Upper lobe of right lung (tissue), 1 donor: Measurements from ENCODE around the gene RITA1. TPM values are rescaled to one million over a fixed set of nuclear protein-coding genes. Genes with fewer than 3 reads are reported as not detected.

Source experiments
- ATAC-seq: fragments of 200-7000 bp; cut with Tn5 transposase; one replicate; pipeline ENCODE4 v1.9.1; 2020; ENCODE audit warnings: mild to moderate bottlenecking, moderate library complexity
- DNase-seq: peaks from one replicate; pipeline ENCODE4 v3.0.0-alpha.2; 2020
- H3K27ac ChIP-seq: fragments of 200-600 bp; one replicate; pipeline ENCODE4 v1.8.0; 2022
- H3K27me3 ChIP-seq: fragments of 200-600 bp; one replicate; pipeline ENCODE4 v1.8.0; 2022; ENCODE audit warnings: mild to moderate bottlenecking
- H3K36me3 ChIP-seq: fragments of 200-600 bp; one replicate; pipeline ENCODE4 v1.8.0; 2022
- H3K4me1 ChIP-seq: fragments of 200-600 bp; one replicate; pipeline ENCODE4 v1.8.0; 2022
- H3K4me3 ChIP-seq: fragments of 200-600 bp; one replicate; pipeline ENCODE4 v1.8.0; 2022; ENCODE audit warnings: mild to moderate bottlenecking
- H3K9me3 ChIP-seq: fragments of 200-600 bp; one replicate; pipeline ENCODE4 v1.8.0; 2022
- CTCF ChIP-seq: fragments of 200-600 bp; IDR thresholded peaks from one replicate; pipeline ENCODE4 v1.8.0; 2022; ENCODE audit warnings: antibody characterized with exemption
- intact Hi-C: fragments of 100-400 bp; cut with DNase I; formaldehyde crosslinking; loops from one replicate; pipeline ENCODE4 v1.11.0; 2022
- total RNA-seq: library from RNA; stranded (reverse); fragmentation: NEBNext Ultra II Directional; extraction: Animal tissue kit (Norgen Biotek cat#: 25700); gene quantifications from one replicate; pipeline ENCODE4 v1.2.1, GENCODE V29; 2021
- donor health status: DM: no; HTN: yes; CAD: no; lungs with severe emphysema.

RITA1 gene
- total RNA-seq, 1 donor from 2014 or later = 16.4 TPM

- Histone ChIP-seq H3K36me3 (peaks cover 49% of the 10 kb centered on the region), H3K4me3 (no peak overlapping the region), H3K27me3 (peaks cover 35% of the 10 kb centered on the region), H3K27ac (no peak overlapping the region), H3K4me1 (peaks cover 11% of the 10 kb centered on the region), H3K9me3 (no peaks in the 10 kb centered on the region)
- TF ChIP-seq CTCF = no peak
- intact Hi-C loops = no loop called here
- DNase-seq (no peak), ATAC-seq (no peak)
These were observed 28.2 kb upstream of the RITA1 start for GRCh38 chr12:113157218-113157859.

GRCh38 chr12:113158439-113159203, 26.9 kb upstream of the RITA1 start:
- H3K4me1 ChIP-seq = peaks cover 6% of the 10 kb centered on the region
- no peak overlapping the region for H3K27ac ChIP-seq
- no peak for TF ChIP-seq CTCF
- peaks cover 25% of the 10 kb centered on the region for H3K27me3 ChIP-seq
- no peaks in the 10 kb centered on the region for H3K9me3 ChIP-seq
- DNase-seq (no peak), ATAC-seq (no peak)
- H3K36me3 ChIP-seq = peaks cover 62% of the 10 kb centered on the region
- no peak overlapping the region for H3K4me3 ChIP-seq
- intact Hi-C loops = no loop called here

- peaks cover 75% of the 10 kb centered on the region for H3K36me3 ChIP-seq
- intact Hi-C loops = no loop called here
- ATAC-seq = no peak
These were observed 25.6 kb upstream of the RITA1 start for GRCh38 chr12:113159937-113160336.

GRCh38 chr12:113161415-113162016, 24.0 kb upstream of the RITA1 start:
- intact Hi-C loops = no loop called here
- H3K4me3 ChIP-seq = no peak overlapping the region
- no peaks in the 10 kb centered on the region for H3K4me1 ChIP-seq
- no peaks in the 10 kb centered on the region for H3K27me3 ChIP-seq
- no peak overlapping the region for H3K27ac ChIP-seq
- H3K36me3 ChIP-seq = peaks cover 91% of the 10 kb centered on the region
- no peaks in the 10 kb centered on the region for H3K9me3 ChIP-seq
- TF ChIP-seq CTCF = no peak
- no peak for DNase-seq
- no peak for ATAC-seq

More at GRCh38 chr12:113159937-113160336, 25.6 kb upstream of the RITA1 start:
- no peak for DNase-seq
- H3K27ac ChIP-seq = no peak overlapping the region
- TF ChIP-seq CTCF = no peak
- H3K9me3 ChIP-seq = no peaks in the 10 kb centered on the region
- H3K4me3 ChIP-seq = no peak overlapping the region
- no peaks in the 10 kb centered on the region for H3K4me1 ChIP-seq
- peaks cover 11% of the 10 kb centered on the region for H3K27me3 ChIP-seq

GRCh38 chr12:113162102-113163029, 23.2 kb upstream of the RITA1 start:
- H3K27ac ChIP-seq = no peak overlapping the region
- intact Hi-C loops = no loop called here
- H3K36me3 ChIP-seq = peaks cover 96% of the 10 kb centered on the region
- H3K4me1 ChIP-seq = no peaks in the 10 kb centered on the region
- no peak overlapping the region for H3K4me3 ChIP-seq
- ATAC-seq = no peak
- no peaks in the 10 kb centered on the region for H3K27me3 ChIP-seq
- H3K9me3 ChIP-seq = no peaks in the 10 kb centered on the region
- TF ChIP-seq CTCF = no peak
- no peak for DNase-seq
